HepG2 (cell line): ENCODE results near the gene C9orf50. TPM values are rescaled to one million over a fixed set of nuclear protein-coding genes. Genes with fewer than 3 reads are reported as not detected.

ENCODE experiments used
- ATAC-seq: fragments of 200-7000 bp; cut with Tn5 transposase; 3 replicates; pipeline ENCODE4 v1.9.1; 2020; ENCODE audit warnings: mild to moderate bottlenecking, moderate library complexity
- BruUV-seq: library from RNA; stranded (reverse); fragments of 400-500 nt; replicated peaks from 2 replicates; lab custom pipeline; 2021; lab: Mats Ljungman, UMichigan
- CTCF ChIA-PET: fragments of 300-600 bp; formaldehyde crosslinking; extraction: SDS; loops from one replicate; lab custom pipeline; 2021; ENCODE audit warnings: low total read pairs, inconsistent platforms, low intra/inter-chr PET ratio; lab: Yijun Ruan, JAX
- POLR2A ChIA-PET: fragments of 350-600 bp; sonication (Branson Sonifier 250); formaldehyde crosslinking; loops from one replicate; lab custom pipeline; 2020; ENCODE audit warnings: antibody characterized with exemption, inconsistent platforms; lab: Yijun Ruan, JAX
- DNase-seq: peaks from one replicate; pipeline ENCODE4 v3.0.0-alpha.2; 2015; ENCODE audit warnings: low spot score
- FAIRE-seq: peaks from 3 replicates; lab custom pipeline; 2011; peaks lifted over from hg19 to GRCh38; lab: Jason Lieb, UNC
- H2AFZ ChIP-seq: one replicate; pipeline ENCODE4 v1.6.1; 2011; ENCODE audit warnings: low read length, inconsistent platforms
- H3K27ac ChIP-seq: fragments of 300-600 bp; 3 replicates; pipeline ENCODE4 v1.8.0; 2011; ENCODE audit warnings: mixed run types, mild to moderate bottlenecking, mixed read lengths, low read length, inconsistent platforms; ENCODE audit not compliant: insufficient read depth; ENCODE audit errors: extremely low read length
- H3K27me3 ChIP-seq, 2 experiments: fragments of 200-600 bp in 1 of 2; 2 replicates in 1 of 2; 3 replicates in 1 of 2; pipeline versions ENCODE4 v1.6.0 to v1.8.0; 2011; ENCODE audit warnings: low read length in 2 of 2, mild to moderate bottlenecking in 2 of 2, moderate library complexity in 2 of 2, inconsistent platforms in 1 of 2; ENCODE audit not compliant: insufficient read depth in 2 of 2, control insufficient read depth in 1 of 2
- H3K36me3 ChIP-seq, 2 experiments: fragments of 200-600 bp in 1 of 2; replicated peaks in 1 of 2; 2 replicates in 1 of 2; 3 replicates in 1 of 2; pipeline versions ENCODE4 v1.5.1 to v1.8.0; 2011; ENCODE audit warnings: low read length in 2 of 2, inconsistent platforms in 1 of 2; ENCODE audit not compliant: insufficient read depth in 2 of 2, control insufficient read depth in 1 of 2
- H3K4me1 ChIP-seq: 2 replicates; pipeline ENCODE4 v1.5.1; 2012; ENCODE audit warnings: low read length, inconsistent platforms; ENCODE audit not compliant: insufficient read depth
- H3K4me2 ChIP-seq: 2 replicates; pipeline ENCODE4 v1.6.0; 2011; ENCODE audit warnings: low read depth, low read length, inconsistent platforms
- H3K4me3 ChIP-seq, 3 experiments: fragments of 200-600 bp in 1 of 3; sonication (generic), shearing (Covaris generic) in 1 of 3; replicated peaks in 1 of 3; 2 replicates each; pipeline ENCODE4 v1.5.1; 2011 to 2016; ENCODE audit warnings: low read length in 3 of 3, inconsistent platforms in 2 of 3, low read depth in 2 of 3, mild to moderate bottlenecking in 2 of 3, control low read depth in 1 of 3, mixed read lengths in 1 of 3; ENCODE audit not compliant: insufficient read depth in 1 of 3
- H3K79me2 ChIP-seq: one replicate; pipeline ENCODE4 v1.6.1; 2011; ENCODE audit warnings: low read length, inconsistent platforms; ENCODE audit not compliant: insufficient read depth
- H3K9ac ChIP-seq: 2 replicates; pipeline ENCODE4 v1.6.0; 2011; ENCODE audit warnings: mild to moderate bottlenecking, low read depth, low read length, inconsistent platforms; ENCODE audit not compliant: insufficient read depth
- H3K9me3 ChIP-seq: 2 replicates; pipeline ENCODE4 v1.5.1; 2012; ENCODE audit warnings: mild to moderate bottlenecking, low read length
- H4K20me1 ChIP-seq: 2 replicates; pipeline ENCODE4 v1.6.0; 2011; ENCODE audit warnings: inconsistent platforms, mild to moderate bottlenecking, low read length, moderate library complexity; ENCODE audit not compliant: insufficient read depth
- BATF2 ChIP-seq: sonication (generic); formaldehyde crosslinking; IDR thresholded peaks from 2 replicates; pipeline ENCODE4 v1.8.0; 2022; ENCODE audit warnings: mild to moderate bottlenecking, missing genetic modification reagents, moderate library complexity
- HMGA1 ChIP-seq: sonication (generic); formaldehyde crosslinking; conservative IDR thresholded peaks from 2 replicates; pipeline ENCODE4 v1.4.0; 2020; ENCODE audit warnings: missing genetic modification reagents
- HMGXB4 ChIP-seq, 2 experiments: sonication (generic) in 1 of 2; formaldehyde crosslinking in 1 of 2; IDR thresholded peaks; 2 replicates each; pipeline versions ENCODE4 v1.4.0 to v1.6.1; 2018 to 2020; ENCODE audit warnings: missing genetic modification reagents in 2 of 2, borderline replicate concordance in 1 of 2, low read depth in 1 of 2, mild to moderate bottlenecking in 1 of 2, missing biosample characterization in 1 of 2
- NFKBIZ ChIP-seq: IDR thresholded peaks from 2 replicates; pipeline ENCODE4 v1.6.1; 2018; ENCODE audit warnings: missing genetic modification reagents, missing compliant biosample characterization
- PBX3 ChIP-seq: sonication (generic); formaldehyde crosslinking; IDR thresholded peaks from 2 replicates; pipeline ENCODE4 v1.8.1; 2023; ENCODE audit warnings: missing genetic modification reagents, inconsistent platforms, borderline replicate concordance
- PCBP2 ChIP-seq: fragments of 200-400 bp; formaldehyde crosslinking; optimal IDR thresholded peaks from 2 replicates; pipeline ENCODE3; 2018; ENCODE audit warnings: low read length, low read depth; ENCODE audit not compliant: poor library complexity, severe bottlenecking
- SP1 ChIP-seq, 2 experiments: fragments of 450-650 bp in 1 of 2; sonication (generic) in 1 of 2; formaldehyde crosslinking in 1 of 2; IDR thresholded peaks; 2 replicates each; pipeline versions ENCODE4 v1.4.0 to v1.6.1; 2016 to 2020; ENCODE audit warnings: missing genetic modification reagents in 1 of 2
- TAF1 ChIP-seq: sonication (generic); formaldehyde crosslinking; IDR thresholded peaks from 2 replicates; pipeline ENCODE4 v1.4.0; 2020; ENCODE audit warnings: missing genetic modification reagents
- TOPORS ChIP-seq: sonication (generic); formaldehyde crosslinking; IDR thresholded peaks from 2 replicates; pipeline ENCODE4 v1.8.0; 2023; ENCODE audit warnings: mild to moderate bottlenecking, missing genetic modification reagents
- UBTF ChIP-seq: sonication (generic); formaldehyde crosslinking; IDR thresholded peaks from 2 replicates; pipeline ENCODE4 v1.4.0; 2020; ENCODE audit warnings: mild to moderate bottlenecking, missing genetic modification reagents
- ZNF414 ChIP-seq: sonication (generic); formaldehyde crosslinking; IDR thresholded peaks from 2 replicates; pipeline ENCODE4 v1.5.0; 2020; ENCODE audit warnings: missing genetic modification reagents
- ZNF510 ChIP-seq: sonication (generic); formaldehyde crosslinking; IDR thresholded peaks from 2 replicates; pipeline ENCODE4 v1.4.0; 2020; ENCODE audit warnings: low read depth, mild to moderate bottlenecking, missing genetic modification reagents
- whole genome bisulfite sequencing: methylation state at CpG from one replicate; pipeline ENCODE4 v1.1.6; 2017; ENCODE audit warnings: low lambda C conversion rate; 5-methylcytosine and 5-hydroxymethylcytosine counted together
- in situ Hi-C: cut with HindIII; loops from 2 replicates; pipeline ENCODE4 v1.10.0; 2017; ENCODE audit warnings: low pct_unique_long_range_greater_than_20kb; ENCODE audit not compliant: extremely low pct_ligation_motif_present
- intact Hi-C: fragments of 100-400 bp; cut with micrococcal nuclease; formaldehyde crosslinking; loops from one replicate; pipeline ENCODE4 v1.10.0; 2022; ENCODE audit not compliant: unreplicated experiment
- polyA plus RNA-seq, 8 experiments: library from polyadenylated mRNA; depleted of rRNA in 3 of 8; stranded (reverse) in 7 of 8; unstranded in 1 of 8; fragments of >200 nt; fragmentation: Illumina TruSeq in 4 of 8; extraction: Trizol in 4 of 8; gene quantifications; 2 replicates each; pipeline versions ENCODE4 v1.2.1 to v1.2.3, GENCODE V29; 2011 to 2016; ENCODE audit warnings: low read depth in 4 of 8, missing spikeins in 1 of 8, mixed read lengths in 1 of 8; ENCODE audit not compliant: insufficient read depth in 1 of 8
- total RNA-seq, 5 experiments: library from RNA; depleted of rRNA; stranded (reverse); fragments of >200 nt; fragmentation: Illumina TruSeq; extraction: Trizol; gene quantifications; 2 replicates each; pipeline ENCODE4 v1.2.3, GENCODE V29; 2016; ENCODE audit warnings: low read depth in 1 of 5

The C9orf50 gene
- total and polyA plus RNA-seq, 2 of the 13 experiments (the other 11 are each of a cell fraction or from before 2014, with no cell fraction given) = not detected

- ATAC-seq (peak; percentile 77), FAIRE-seq (peak; percentile 30), DNase-seq (peak; percentile 82)
- peaks cover 87% of the 10 kb centered on the region for H3K4me1 ChIP-seq
- peak overlapping the region; percentile 46 to 79 (median 59); a peak in 5 of 6 replicates for H3K4me3 ChIP-seq
- in situ Hi-C loops (no loop called here), intact Hi-C loops (loop anchor here (2.0 kb wide), 1 partner anchor 28 kb away; no protein-coding TSS in a partner anchor)
- H3K27me3 ChIP-seq = no peaks in the 10 kb centered on the region
- POLR2A ChIA-PET = interaction anchor here (0.7 to 4.5 kb wide), 25 partner anchors 10 to 456 kb away, joined by 3 to 110 read pairs (median 10); partner anchors contain the start of genes C9orf50, IER5L and NTMT1
- no peaks in the 10 kb centered on the region for H3K36me3 ChIP-seq
- H2AFZ ChIP-seq = no peak overlapping the region
- H3K27ac ChIP-seq = peak overlapping the region; percentile 99
- BruUV-seq = TSS peak; percentile 79
- WGBS = 1% methylated on average over 10 of the region's 33 CpGs
- H4K20me1 ChIP-seq = no peaks in the 10 kb centered on the region
- H3K79me2 ChIP-seq = no peaks in the 10 kb centered on the region
- peak overlapping the region; percentile 86 for H3K9ac ChIP-seq
- H3K4me2 ChIP-seq = peak overlapping the region; percentile 86
- no peaks in the 10 kb centered on the region for H3K9me3 ChIP-seq
- CTCF ChIA-PET = no interaction called here
- TF ChIP-seq HMGA1 (CRISPR knock-in tag) (no peak), HMGXB4 (CRISPR knock-in tag; IDR thresholded peaks at IDR 0.05; ENCODE audit: borderline replicate concordance in 1 of 2, low read depth in 1 of 2) (peak in 1 of 2 experiments; percentile 72; a peak in 2 of 4 replicates), UBTF (CRISPR knock-in tag) (peak; percentile 4), PCBP2 (peak; percentile 23), PBX3 (no peak), ZNF414 (CRISPR knock-in tag) (no peak), NFKBIZ (CRISPR knock-in tag) (no peak), BATF2 (CRISPR knock-in tag) (no peak), TAF1 (peak; percentile 67; the same call in 1 of the 2 replicates), SP1 (IDR thresholded peaks at IDR 0.05) (no peak), SP1 (CRISPR knock-in tag; IDR thresholded peaks at IDR 0.05) (peak; percentile 57), ZNF510 (CRISPR knock-in tag) (peak; percentile 62; the same call in 1 of the 2 replicates), TOPORS (CRISPR knock-in tag) (peak; percentile 21; the same call in 1 of the 2 replicates)
These were observed 24.2 kb downstream of the C9orf50 start for GRCh38 chr9:129596541-129597331.
